ENCODE measurements around the gene MFN2.

GRCh38 chr1:12011998-12012397 lies 31.8 kb downstream of the MFN2 start:
- TF ChIP-seq CTCF (IDR thresholded peaks at IDR 0.05) = no peak
- TF ChIP-seq POLR2A (IDR thresholded peaks at IDR 0.05) = no peak
